Measurements from ENCODE around the gene TPMT. TPM values are rescaled to one million over a fixed set of nuclear protein-coding genes. Genes with fewer than 3 reads are reported as not detected.

Gene TPMT
- total and polyA plus RNA-seq, 2 of the 13 experiments (the other 11 are each of a cell fraction or from before 2014, with no cell fraction given): 11.1 to 22.8 TPM

GRCh38 chr6:18155150-18155863, 430 bp upstream of the TPMT start, which contains the start of gene KDM1B (continued):
- TF ChIP-seq BATF2 (CRISPR knock-in tag; IDR thresholded peaks at IDR 0.05) (peak; percentile 66; the same call in 1 of the 2 replicates), MAF1 (CRISPR knock-in tag; IDR thresholded peaks at IDR 0.05; ENCODE audit: borderline replicate concordance) (no peak), PRDM15 (CRISPR knock-in tag; IDR thresholded peaks at IDR 0.05) (peak; percentile 26; the same call in 1 of the 2 replicates), KDM1A (CRISPR knock-in tag; IDR thresholded peaks at IDR 0.05) (0 out of 2 replicates have a peak, but pooled peaks have one; percentile 20), PRMT3 (CRISPR knock-in tag; IDR thresholded peaks at IDR 0.05; ENCODE audit: borderline replicate concordance, low read depth) (peak; percentile 33; the same call in 1 of the 2 replicates), ZNF224 (CRISPR knock-in tag; IDR thresholded peaks at IDR 0.05) (0 out of 2 replicates have a peak, but pooled peaks have one; percentile 16), CCDC6 (CRISPR knock-in tag; IDR thresholded peaks at IDR 0.05) (peak; percentile 93), BORCS8-MEF2B (CRISPR knock-in tag; IDR thresholded peaks at IDR 0.05) (no peak), ZFY (CRISPR knock-in tag; IDR thresholded peaks at IDR 0.05) (peak; percentile 53), ZNF512B (CRISPR knock-in tag; IDR thresholded peaks at IDR 0.05; ENCODE audit: borderline replicate concordance) (no peak), ZBTB42 (CRISPR knock-in tag; IDR thresholded peaks at IDR 0.05) (no peak), HNF1A (IDR thresholded peaks at IDR 0.05; ENCODE audit: low read depth) (no peak), HNF1A (CRISPR knock-in tag; IDR thresholded peaks at IDR 0.05; ENCODE audit: borderline replicate concordance) (0 out of 2 replicates have a peak, but pooled peaks have one; percentile 48), PBX3 (CRISPR knock-in tag; IDR thresholded peaks at IDR 0.05; ENCODE audit: borderline replicate concordance) (no peak), TOPORS (CRISPR knock-in tag; IDR thresholded peaks at IDR 0.05) (peak; percentile 17; the same call in 1 of the 2 replicates)

Data from HepG2 (cell line).